ENCODE data around the gene SPACDR.

SPACDR gene

GRCh38 chr7:100433276-100433591, 30.8 kb downstream of the SPACDR start:
- DNase-seq, result no peak

GRCh38 chr7:100432621-100433275, 31.3 kb downstream of the SPACDR start:
- DNase-seq, result no peak

GRCh38 chr7:100432053-100432452, 32.0 kb downstream of the SPACDR start:
- no peak for DNase-seq

- DNase-seq, result no peak
These were observed 32.7 kb downstream of the SPACDR start for GRCh38 chr7:100431286-100431735.

- no peak for DNase-seq
These were observed 33.4 kb downstream of the SPACDR start for GRCh38 chr7:100430493-100431285.

- DNase-seq, result peak; percentile 97
These were observed 34.2 kb downstream of the SPACDR start, which contains the start of gene MEPCE for GRCh38 chr7:100429637-100430492. MEPCE (plus strand) TSS chr7:100429831; CDS start chr7:100430019, 188 bp downstream.

- peak; percentile 99 for DNase-seq
These were observed 35.0 kb downstream of the SPACDR start for GRCh38 chr7:100428967-100429636.

- peak; percentile 96 for DNase-seq
These were observed 35.7 kb downstream of the SPACDR start, which contains the start of gene ZCWPW1 for GRCh38 chr7:100428199-100428966. ZCWPW1 (minus strand) TSS chr7:100428703; CDS start chr7:100420649, 8,054 bp downstream.

GRCh38 chr7:100427762-100428198, 36.3 kb downstream of the SPACDR start:
- no peak for DNase-seq

GRCh38 chr7:100426516-100426915, 37.5 kb downstream of the SPACDR start:
- DNase-seq, result no peak

- no peak for DNase-seq
These were observed 38.7 kb downstream of the SPACDR start for GRCh38 chr7:100425347-100425746.

- DNase-seq, result no peak
These were observed 40.7 kb downstream of the SPACDR start for GRCh38 chr7:100423315-100423714.

GRCh38 chr7:100419660-100420226, 44.3 kb downstream of the SPACDR start:
- no peak for DNase-seq

GRCh38 chr7:100418930-100419659, 45.0 kb downstream of the SPACDR start:
- no peak for DNase-seq

- no peak for DNase-seq
These were observed 48.6 kb downstream of the SPACDR start for GRCh38 chr7:100415448-100415847.

- DNase-seq, result no peak
These were observed 50.2 kb downstream of the SPACDR start for GRCh38 chr7:100413889-100414288.

- DNase-seq, result no peak
These were observed 50.7 kb downstream of the SPACDR start for GRCh38 chr7:100413346-100413745.

GRCh38 chr7:100411101-100411500, 53.0 kb downstream of the SPACDR start:
- DNase-seq, result no peak

GRCh38 chr7:100407285-100408180, 56.5 kb downstream of the SPACDR start:
- DNase-seq, result peak; percentile 62

- DNase-seq, result no peak
These were observed 57.3 kb downstream of the SPACDR start for GRCh38 chr7:100406767-100407166.

Data from NCI-H2171 treated with DMSO at 0.1 percent for 48 hours (cell line).